Retinal pigment epithelial cell (primary cell): ENCODE results near the gene CEACAM21.

Experiments
- DNase-seq: peaks from one replicate; pipeline ENCODE4 v3.0.0-alpha.2; 2010; ENCODE audit warnings: low read depth
- H3K4me3 ChIP-seq: 2 replicates; pipeline ENCODE4 v1.5.1; 2011; ENCODE audit warnings: mild to moderate bottlenecking, low read length, control low read depth, moderate library complexity
- CTCF ChIP-seq: conservative IDR thresholded peaks from 2 replicates; pipeline ENCODE4 v1.5.1; 2011; ENCODE audit warnings: low read depth, low read length, control low read depth, inconsistent platforms

CEACAM21 gene

GRCh38 chr19:41584260-41584810 is 8.4 kb downstream of the CEACAM21 start:
- no peak for DNase-seq
- H3K4me3 ChIP-seq: no peak overlapping the region
- TF ChIP-seq CTCF: no peak

- H3K4me3 ChIP-seq: no peak overlapping the region
- no peak for TF ChIP-seq CTCF
- no peak for DNase-seq
Measured at GRCh38 chr19:41584931-41585330, 9.0 kb downstream of the CEACAM21 start.

GRCh38 chr19:41586064-41586463 is 10.1 kb downstream of the CEACAM21 start:
- no peak for TF ChIP-seq CTCF
- no peak overlapping the region for H3K4me3 ChIP-seq
- no peak for DNase-seq

- DNase-seq: no peak
- no peak for TF ChIP-seq CTCF
- no peak overlapping the region for H3K4me3 ChIP-seq
Measured at GRCh38 chr19:41587101-41587837, 11.3 kb downstream of the CEACAM21 start.

- DNase-seq: no peak
- no peak overlapping the region for H3K4me3 ChIP-seq
- TF ChIP-seq CTCF: no peak
Measured at GRCh38 chr19:41587838-41588210, 11.9 kb downstream of the CEACAM21 start.

GRCh38 chr19:41588497-41589209 is 12.7 kb downstream of the CEACAM21 start:
- TF ChIP-seq CTCF: no peak
- no peak for DNase-seq
- no peak overlapping the region for H3K4me3 ChIP-seq

GRCh38 chr19:41589371-41589770 is 13.4 kb downstream of the CEACAM21 start:
- TF ChIP-seq CTCF: no peak
- H3K4me3 ChIP-seq: no peak overlapping the region
- DNase-seq: no peak
